ENCODE data around the gene GPR155.
A peak's percentile ranks its signal among the peaks of the same experiment; 100 is the strongest.
"Not testable (repeated sequence)": the region's sequence is repeated elsewhere in the genome, so short reads cannot be mapped to it uniquely, and the experiment has no call there.

The GPR155 gene

DNA sequence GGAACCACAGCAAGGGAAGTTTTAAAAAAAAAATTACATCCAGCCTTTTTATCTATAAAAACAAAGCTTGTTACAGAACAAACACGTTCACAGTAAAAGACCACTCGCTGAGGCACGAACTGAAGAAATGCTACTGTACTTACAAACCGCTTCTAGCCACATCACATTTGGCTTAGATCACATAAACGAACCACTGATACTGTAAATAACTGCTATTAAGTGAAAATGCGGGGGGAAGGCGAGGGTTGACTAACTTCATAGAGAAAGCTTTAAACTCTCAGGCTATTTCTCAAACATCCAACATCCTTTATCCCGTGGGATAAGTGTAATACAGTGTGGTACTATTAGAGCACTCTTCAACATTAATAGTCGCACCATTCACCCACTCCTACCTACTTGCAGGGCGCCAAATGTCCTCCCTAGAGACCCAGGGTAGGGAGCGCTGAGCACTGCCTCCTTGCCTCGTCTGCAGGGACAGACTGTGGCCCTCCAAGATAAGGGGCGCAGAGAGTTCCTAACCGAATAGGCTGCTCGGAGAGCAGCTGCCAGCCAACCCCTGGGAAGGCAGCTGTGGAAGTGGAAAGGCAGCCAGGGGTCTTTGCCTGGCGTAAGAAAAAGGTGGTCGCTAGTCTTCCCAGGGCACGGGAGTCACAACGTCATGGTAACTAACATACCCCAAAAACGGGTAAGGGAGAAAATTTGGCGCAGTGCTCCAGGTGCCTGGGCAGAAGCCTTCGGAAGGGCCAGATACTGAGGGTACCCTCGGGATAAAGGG is 854 bp downstream of the GPR155 start:
- Histone ChIP-seq H3K4me2 (ENCODE audit: low read length, poor library complexity, severe bottlenecking) (peak overlapping the region; percentile 100), H2AFZ (ENCODE audit: low read depth, low read length) (peak overlapping the region; percentile 95), H3K18ac (ENCODE audit: low read depth in 1 of 2, low read length in 2 of 2) (peak overlapping the region; percentile 64 to 75), H3K4me3 (ENCODE audit: insufficient read depth in 1 of 2, low read depth in 1 of 2, low read length in 2 of 2) (peak overlapping the region; percentile 80 to 96), H3K79me1 (replicated peaks; ENCODE audit: low read length, poor library complexity, severe bottlenecking) (peaks cover 12% of the 10 kb centered on the region), H2BK5ac (ENCODE audit: low read depth, low read length, poor library complexity, severe bottlenecking) (no peak overlapping the region), H2BK15ac (ENCODE audit: low read depth, poor library complexity, severe bottlenecking) (no peak overlapping the region), H3K27me3 (ENCODE audit: control insufficient read depth in 1 of 2, insufficient read depth in 1 of 2, low read length in 2 of 2) (no peaks in the 10 kb centered on the region), H3K27ac (ENCODE audit: low read length, poor library complexity, severe bottlenecking) (no peak overlapping the region), H3K36me3 (ENCODE audit: control insufficient read depth in 1 of 2, insufficient read depth in 2 of 2, low read depth in 1 of 2, low read length in 2 of 2) (peaks cover 0 to 3% of the 10 kb centered on the region in 2 experiments), H3K9ac (ENCODE audit: low read length) (peak overlapping the region; percentile 86), H4K91ac (ENCODE audit: low read length) (no peak overlapping the region), H2BK12ac (ENCODE audit: low read length in 2 of 2) (peak overlapping the region in 1 of 2 experiments; percentile 31), H3K4ac (ENCODE audit: low read depth in 1 of 2, low read length in 2 of 2) (no peak overlapping the region), H3K9me3 (ENCODE audit: control insufficient read depth, low read length) (no peaks in the 10 kb centered on the region), H3K14ac (ENCODE audit: low read length in 2 of 2) (peak overlapping the region in 1 of 2 experiments; percentile 59), H4K8ac (ENCODE audit: low read length) (peak overlapping the region; percentile 72), H2BK120ac (ENCODE audit: low read depth, low read length) (no peak overlapping the region), H3K4me1 (ENCODE audit: control insufficient read depth, insufficient read depth, low read depth, low read length) (peaks cover 8% of the 10 kb centered on the region), H2AK5ac (ENCODE audit: low read length, severe bottlenecking) (no peak overlapping the region), H3K23ac (ENCODE audit: low read length in 2 of 2) (no peak overlapping the region)
- peak; percentile 64 for DNase-seq
- WGBS, result 27% methylated on average over 19 of the region's 23 CpGs

DNA sequence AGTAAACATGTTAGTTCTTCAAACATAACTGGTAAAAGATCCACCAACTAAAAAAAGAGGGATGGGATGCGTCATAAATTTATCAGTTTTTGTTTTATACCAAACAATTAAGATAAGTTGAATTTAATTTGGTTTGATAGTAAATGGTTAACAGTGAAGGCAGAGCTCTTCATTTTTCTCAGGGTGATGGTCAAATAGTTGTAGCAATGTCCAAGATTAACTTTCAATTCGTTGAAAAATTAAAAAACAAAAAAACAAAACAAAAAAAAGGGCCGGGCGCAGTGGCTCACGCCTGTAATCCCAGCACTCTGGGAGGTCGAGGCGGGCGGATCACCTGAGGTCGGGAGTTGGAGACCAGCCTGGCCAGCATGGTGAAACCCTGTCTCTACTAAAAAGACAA is 1.8 kb downstream of the GPR155 start:
- H3K27me3 ChIP-seq (ENCODE audit: control insufficient read depth in 1 of 2, insufficient read depth in 1 of 2, low read length in 2 of 2); H2BK120ac ChIP-seq (ENCODE audit: low read depth, low read length); H3K4ac ChIP-seq (ENCODE audit: low read depth in 1 of 2, low read length in 2 of 2); DNase-seq; H2BK5ac ChIP-seq (ENCODE audit: low read depth, low read length, poor library complexity, severe bottlenecking); H4K91ac ChIP-seq (ENCODE audit: low read length); H3K9me3 ChIP-seq (ENCODE audit: control insufficient read depth, low read length); H3K36me3 ChIP-seq (ENCODE audit: control insufficient read depth in 1 of 2, insufficient read depth in 2 of 2, low read depth in 1 of 2, low read length in 2 of 2); H3K14ac ChIP-seq (ENCODE audit: low read length in 2 of 2); H3K9ac ChIP-seq (ENCODE audit: low read length); H3K4me2 ChIP-seq (ENCODE audit: low read length, poor library complexity, severe bottlenecking); H3K27ac ChIP-seq (ENCODE audit: low read length, poor library complexity, severe bottlenecking); H4K8ac ChIP-seq (ENCODE audit: low read length); H3K23ac ChIP-seq (ENCODE audit: low read length in 2 of 2); H3K18ac ChIP-seq (ENCODE audit: low read depth in 1 of 2, low read length in 2 of 2); H3K4me3 ChIP-seq (ENCODE audit: insufficient read depth in 1 of 2, low read depth in 1 of 2, low read length in 2 of 2); H3K4me1 ChIP-seq (ENCODE audit: control insufficient read depth, insufficient read depth, low read depth, low read length); H2AFZ ChIP-seq (ENCODE audit: low read depth, low read length); H2BK15ac ChIP-seq (ENCODE audit: low read depth, poor library complexity, severe bottlenecking); H2AK5ac ChIP-seq (ENCODE audit: low read length, severe bottlenecking); H2BK12ac ChIP-seq (ENCODE audit: low read length in 2 of 2): not testable (repeated sequence)
- WGBS, result 96% methylated on average over 8 of the region's 9 CpGs
- H3K79me1 ChIP-seq (replicated peaks; ENCODE audit: low read length, poor library complexity, severe bottlenecking), result peaks cover 12% of the 10 kb centered on the region

DNA sequence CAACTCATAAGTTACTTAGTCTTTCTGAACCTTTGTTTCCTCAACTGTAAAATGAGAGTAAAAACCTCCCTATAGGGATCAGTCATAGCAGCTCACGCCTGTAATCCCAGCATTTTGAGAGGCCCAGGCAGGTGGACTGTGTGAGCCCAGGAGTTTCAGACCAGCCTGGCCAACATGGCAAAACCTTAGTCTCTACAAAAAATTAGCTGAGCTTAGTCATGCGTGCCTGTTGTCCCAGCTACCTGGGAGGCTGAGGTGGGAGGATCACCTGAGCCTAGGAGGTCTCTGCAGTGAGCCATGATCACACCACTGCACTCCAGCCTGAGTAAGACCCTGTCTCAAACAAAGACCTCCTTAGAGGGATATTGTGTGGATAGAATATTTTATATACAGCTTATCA is 2.3 kb downstream of the GPR155 start:
- Histone ChIP-seq H2BK15ac (ENCODE audit: low read depth, poor library complexity, severe bottlenecking) (no peak overlapping the region), H3K4me1 (ENCODE audit: control insufficient read depth, insufficient read depth, low read depth, low read length) (peaks cover 8% of the 10 kb centered on the region), H3K4me2 (ENCODE audit: low read length, poor library complexity, severe bottlenecking) (no peak overlapping the region), H3K9me3 (ENCODE audit: control insufficient read depth, low read length) (no peaks in the 10 kb centered on the region), H2BK5ac (ENCODE audit: low read depth, low read length, poor library complexity, severe bottlenecking) (no peak overlapping the region), H4K91ac (ENCODE audit: low read length) (no peak overlapping the region), H2BK120ac (ENCODE audit: low read depth, low read length) (no peak overlapping the region), H3K9ac (ENCODE audit: low read length) (no peak overlapping the region), H3K14ac (ENCODE audit: low read length in 2 of 2) (no peak overlapping the region), H2BK12ac (ENCODE audit: low read length in 2 of 2) (no peak overlapping the region), H4K8ac (ENCODE audit: low read length) (no peak overlapping the region), H3K79me1 (replicated peaks; ENCODE audit: low read length, poor library complexity, severe bottlenecking) (peaks cover 12% of the 10 kb centered on the region), H2AK5ac (ENCODE audit: low read length, severe bottlenecking) (no peak overlapping the region), H2AFZ (ENCODE audit: low read depth, low read length) (no peak overlapping the region), H3K4me3 (ENCODE audit: insufficient read depth in 1 of 2, low read depth in 1 of 2, low read length in 2 of 2) (no peak overlapping the region), H3K23ac (ENCODE audit: low read length in 2 of 2) (no peak overlapping the region), H3K27ac (ENCODE audit: low read length, poor library complexity, severe bottlenecking) (no peak overlapping the region), H3K4ac (ENCODE audit: low read depth in 1 of 2, low read length in 2 of 2) (no peak overlapping the region), H3K27me3 (ENCODE audit: control insufficient read depth in 1 of 2, insufficient read depth in 1 of 2, low read length in 2 of 2) (no peaks in the 10 kb centered on the region), H3K18ac (ENCODE audit: low read depth in 1 of 2, low read length in 2 of 2) (no peak overlapping the region), H3K36me3 (ENCODE audit: control insufficient read depth in 1 of 2, insufficient read depth in 2 of 2, low read depth in 1 of 2, low read length in 2 of 2) (peaks cover 0 to 3% of the 10 kb centered on the region in 2 experiments)
- WGBS, result 92% methylated on average over 2 of the region's 2 CpGs
- no peak for DNase-seq

DNA sequence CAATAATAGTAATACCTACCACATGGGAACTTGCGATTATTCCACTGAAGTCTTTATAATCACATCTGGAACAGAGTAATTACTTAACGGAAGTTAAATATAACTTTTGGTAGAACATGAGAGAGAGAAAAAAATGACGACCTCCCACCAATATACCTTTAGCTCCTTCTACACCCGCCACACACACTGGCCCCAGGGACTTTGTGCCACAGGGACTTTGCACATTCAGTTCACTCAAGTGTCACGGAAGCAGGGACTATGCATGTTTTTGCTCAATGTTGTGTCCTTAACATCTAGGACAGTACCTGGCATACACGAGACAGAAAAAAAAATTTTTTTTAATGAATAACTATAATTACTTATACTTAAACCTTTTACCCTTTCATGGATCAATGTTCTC is 4.0 kb downstream of the GPR155 start:
- Histone ChIP-seq H3K4me2 (ENCODE audit: low read length, poor library complexity, severe bottlenecking) (no peak overlapping the region), H2AFZ (ENCODE audit: low read depth, low read length) (no peak overlapping the region), H3K18ac (ENCODE audit: low read depth in 1 of 2, low read length in 2 of 2) (no peak overlapping the region), H2BK120ac (ENCODE audit: low read depth, low read length) (no peak overlapping the region), H3K79me1 (replicated peaks; ENCODE audit: low read length, poor library complexity, severe bottlenecking) (peaks cover 12% of the 10 kb centered on the region), H2AK5ac (ENCODE audit: low read length, severe bottlenecking) (no peak overlapping the region), H3K14ac (ENCODE audit: low read length in 2 of 2) (no peak overlapping the region), H2BK15ac (ENCODE audit: low read depth, poor library complexity, severe bottlenecking) (no peak overlapping the region), H3K27me3 (ENCODE audit: control insufficient read depth in 1 of 2, insufficient read depth in 1 of 2, low read length in 2 of 2) (no peaks in the 10 kb centered on the region), H3K27ac (ENCODE audit: low read length, poor library complexity, severe bottlenecking) (no peak overlapping the region), H4K91ac (ENCODE audit: low read length) (no peak overlapping the region), H3K4ac (ENCODE audit: low read depth in 1 of 2, low read length in 2 of 2) (no peak overlapping the region), H3K9ac (ENCODE audit: low read length) (no peak overlapping the region), H3K36me3 (ENCODE audit: control insufficient read depth in 1 of 2, insufficient read depth in 2 of 2, low read depth in 1 of 2, low read length in 2 of 2) (peaks cover 0 to 3% of the 10 kb centered on the region in 2 experiments), H3K23ac (ENCODE audit: low read length in 2 of 2) (no peak overlapping the region), H2BK12ac (ENCODE audit: low read length in 2 of 2) (no peak overlapping the region), H4K8ac (ENCODE audit: low read length) (no peak overlapping the region), H3K4me1 (ENCODE audit: control insufficient read depth, insufficient read depth, low read depth, low read length) (peaks cover 8% of the 10 kb centered on the region), H2BK5ac (ENCODE audit: low read depth, low read length, poor library complexity, severe bottlenecking) (no peak overlapping the region), H3K9me3 (ENCODE audit: control insufficient read depth, low read length) (no peaks in the 10 kb centered on the region), H3K4me3 (ENCODE audit: insufficient read depth in 1 of 2, low read depth in 1 of 2, low read length in 2 of 2) (no peak overlapping the region)
- DNase-seq, result no peak
- WGBS, result 93% methylated on average over 3 of the region's 6 CpGs
